ES-I3 (cell line): Measurements from ENCODE around the gene KCTD16.

Source experiments
- H3K36me3 ChIP-seq: 2 replicates; pipeline ENCODE4 v1.6.1; 2013; ENCODE audit warnings: mild to moderate bottlenecking, low read length, control low read depth, moderate library complexity; ENCODE audit not compliant: insufficient read depth
- H3K4me1 ChIP-seq: 2 replicates; pipeline ENCODE4 v1.6.1; 2013; ENCODE audit warnings: mild to moderate bottlenecking, control low read depth, low read length; ENCODE audit not compliant: insufficient read depth
- H3K9ac ChIP-seq: 2 replicates; pipeline ENCODE4 v1.6.1; 2013; ENCODE audit warnings: low read depth, mild to moderate bottlenecking, low read length, moderate library complexity
- H3K9me3 ChIP-seq: 2 replicates; pipeline ENCODE4 v1.6.1; 2013; ENCODE audit warnings: mild to moderate bottlenecking, low read length, moderate library complexity; ENCODE audit not compliant: control insufficient read depth, insufficient read depth

The KCTD16 gene

GRCh38 chr5:144307736-144308135 lies 137.1 kb downstream of the KCTD16 start:
- Histone ChIP-seq H3K9me3 (no peaks in the 10 kb centered on the region), H3K9ac (no peak overlapping the region), H3K4me1 (no peaks in the 10 kb centered on the region), H3K36me3 (no peaks in the 10 kb centered on the region)

- H3K9ac ChIP-seq: no peak overlapping the region
- no peaks in the 10 kb centered on the region for H3K36me3 ChIP-seq
- no peaks in the 10 kb centered on the region for H3K9me3 ChIP-seq
- H3K4me1 ChIP-seq: no peaks in the 10 kb centered on the region
These were observed 137.5 kb downstream of the KCTD16 start for GRCh38 chr5:144308174-144308573.

DNA sequence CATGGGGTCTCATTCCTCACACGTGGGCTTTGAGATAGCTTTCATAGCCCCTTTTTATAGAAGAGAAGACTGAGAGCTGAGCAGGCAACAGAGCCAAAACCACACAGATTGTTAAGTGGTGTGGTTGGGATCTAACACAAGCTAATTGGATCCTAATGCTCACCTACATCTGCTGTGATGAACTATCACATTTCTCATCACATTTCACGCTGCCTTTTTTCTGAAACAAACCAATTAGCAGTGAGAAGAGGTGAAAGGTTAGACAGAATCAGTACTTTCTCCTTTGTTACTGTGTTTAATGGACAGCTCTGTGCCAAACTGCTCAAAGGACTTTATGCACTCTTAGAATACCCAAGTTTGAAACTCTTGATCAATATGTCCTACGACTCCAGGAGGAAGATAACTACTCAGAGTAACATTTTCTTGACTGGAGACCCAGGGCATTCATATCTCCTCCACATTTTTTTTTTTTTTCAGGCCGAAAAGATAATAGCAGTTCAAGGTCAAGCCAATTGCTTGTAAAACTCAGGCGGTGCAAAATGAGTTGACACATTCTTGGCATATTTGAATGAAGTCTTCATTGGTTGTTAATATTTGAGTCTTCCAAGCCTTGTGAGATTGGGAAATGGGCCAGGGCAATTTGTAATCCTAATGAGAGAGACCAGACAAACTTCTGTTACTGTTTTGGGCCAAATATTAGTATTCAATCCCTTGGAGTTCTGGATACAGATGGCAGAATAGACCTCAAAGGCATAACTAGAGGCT lies 138.4 kb downstream of the KCTD16 start:
- no peak overlapping the region for H3K9ac ChIP-seq
- H3K36me3 ChIP-seq: no peaks in the 10 kb centered on the region
- H3K4me1 ChIP-seq: no peaks in the 10 kb centered on the region
- no peaks in the 10 kb centered on the region for H3K9me3 ChIP-seq

- Histone ChIP-seq H3K36me3 (no peaks in the 10 kb centered on the region), H3K9ac (no peak overlapping the region), H3K9me3 (no peaks in the 10 kb centered on the region), H3K4me1 (no peaks in the 10 kb centered on the region)
These were observed 139.9 kb downstream of the KCTD16 start for GRCh38 chr5:144310621-144311020.

- H3K36me3 ChIP-seq: no peaks in the 10 kb centered on the region
- no peaks in the 10 kb centered on the region for H3K9me3 ChIP-seq
- H3K4me1 ChIP-seq: peaks cover 7% of the 10 kb centered on the region; the same call in 1 of the 2 replicates
- H3K9ac ChIP-seq: no peak overlapping the region
These were observed 142.6 kb downstream of the KCTD16 start for GRCh38 chr5:144313147-144313726.

DNA sequence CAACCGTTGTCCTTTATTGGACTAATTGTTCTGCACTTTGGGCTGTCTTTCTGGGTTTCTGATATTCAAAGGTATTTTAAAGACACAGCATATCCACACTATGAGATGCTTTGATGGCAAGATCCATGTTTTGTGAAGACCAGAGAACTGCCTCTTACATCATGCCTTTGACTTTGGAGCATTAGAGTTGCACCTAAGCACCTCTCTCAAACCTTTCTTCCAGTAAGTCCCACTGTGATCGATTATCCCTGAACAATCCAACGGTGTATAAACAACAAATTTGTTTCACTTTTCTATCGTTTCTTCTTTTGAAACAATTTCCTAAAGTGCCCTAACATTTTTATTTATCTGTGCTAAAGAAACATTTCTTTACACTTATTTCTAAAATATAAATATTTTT lies 144.4 kb downstream of the KCTD16 start:
- no peaks in the 10 kb centered on the region for H3K9me3 ChIP-seq
- H3K36me3 ChIP-seq: no peaks in the 10 kb centered on the region
- H3K4me1 ChIP-seq: peaks cover 12% of the 10 kb centered on the region
- H3K9ac ChIP-seq: no peak overlapping the region

DNA sequence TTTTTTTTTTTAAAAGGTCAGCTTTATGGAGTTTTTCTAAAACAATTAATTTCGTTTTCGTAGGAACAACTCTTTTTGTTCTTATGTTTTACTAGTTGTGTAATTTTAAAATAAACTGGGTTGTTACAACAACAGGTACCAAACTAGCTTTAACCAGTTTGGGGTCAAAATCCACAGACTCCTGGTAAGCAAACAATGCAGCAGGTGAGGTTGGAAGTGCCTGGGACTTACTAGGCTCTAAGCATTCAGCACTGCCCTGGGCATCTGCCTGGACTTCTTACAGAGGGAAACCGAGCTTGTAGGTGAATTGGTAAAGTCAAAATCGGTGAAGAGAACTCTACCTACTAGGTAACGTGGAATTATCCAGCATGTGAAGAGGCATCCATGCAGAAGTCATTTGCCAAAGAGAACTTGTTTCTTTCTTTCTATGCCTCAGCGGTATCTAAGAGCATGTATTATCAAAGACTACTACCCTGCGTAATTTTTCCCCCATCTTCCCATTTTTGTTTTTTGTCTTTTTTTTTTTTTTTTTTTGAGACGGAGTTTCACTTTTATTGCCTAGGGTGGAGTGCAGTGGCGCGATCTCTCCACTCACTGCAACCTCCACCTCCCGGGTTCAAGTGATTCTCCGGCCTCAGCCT lies 145.4 kb downstream of the KCTD16 start:
- Histone ChIP-seq H3K4me1 (peaks cover 12% of the 10 kb centered on the region), H3K9ac (no peak overlapping the region)

DNA sequence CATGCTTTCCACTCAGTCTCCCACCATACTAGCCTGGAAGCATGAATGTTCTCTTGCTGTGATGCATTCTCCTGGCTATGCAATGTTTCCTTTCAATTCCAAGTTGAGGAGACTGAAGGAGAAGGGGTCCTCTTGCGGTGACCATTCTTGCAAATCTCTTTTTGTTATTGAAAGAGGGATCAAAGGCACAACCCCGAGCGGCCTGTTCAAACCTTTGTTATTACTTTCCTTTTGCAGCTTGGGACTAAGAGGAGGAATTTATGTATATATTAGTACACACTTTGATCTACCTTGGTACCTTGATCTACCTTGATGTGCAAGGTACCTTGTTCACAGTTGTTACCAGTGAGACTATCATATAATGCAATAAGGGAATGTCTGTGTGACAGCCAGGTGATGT lies 147.3 kb downstream of the KCTD16 start:
- H3K9ac ChIP-seq: no peak overlapping the region
- no peaks in the 10 kb centered on the region for H3K36me3 ChIP-seq
- no peaks in the 10 kb centered on the region for H3K9me3 ChIP-seq
- peaks cover 12% of the 10 kb centered on the region for H3K4me1 ChIP-seq

More for the DNA sequence above, 145.4 kb downstream of the KCTD16 start:
- no peaks in the 10 kb centered on the region for H3K9me3 ChIP-seq
- H3K36me3 ChIP-seq: no peaks in the 10 kb centered on the region

- no peaks in the 10 kb centered on the region for H3K9me3 ChIP-seq
- no peaks in the 10 kb centered on the region for H3K36me3 ChIP-seq
- H3K4me1 ChIP-seq: peaks cover 12% of the 10 kb centered on the region
- no peak overlapping the region for H3K9ac ChIP-seq
These were observed 147.8 kb downstream of the KCTD16 start for GRCh38 chr5:144318460-144318859.

DNA sequence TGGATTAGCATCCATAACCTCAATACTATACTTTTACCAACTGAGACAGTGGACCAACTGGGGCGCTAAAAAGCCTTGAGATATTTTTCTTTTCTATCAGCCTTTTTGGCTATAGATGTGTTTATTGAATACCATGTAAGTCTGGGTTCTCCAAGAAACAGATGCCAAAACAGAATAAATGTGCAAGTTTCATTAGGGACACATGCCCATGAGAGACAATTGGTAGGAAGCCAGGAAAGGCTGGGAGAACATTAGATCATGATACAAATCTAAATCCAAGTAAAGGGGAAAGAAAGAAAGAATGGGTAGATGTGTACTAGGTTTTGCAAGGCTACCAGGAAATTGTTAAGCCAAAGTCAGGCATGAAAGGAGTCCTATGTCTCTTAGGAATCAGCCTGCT lies 152.5 kb downstream of the KCTD16 start:
- H3K9me3 ChIP-seq: no peaks in the 10 kb centered on the region
- H3K9ac ChIP-seq: no peak overlapping the region
- H3K36me3 ChIP-seq: no peaks in the 10 kb centered on the region
- H3K4me1 ChIP-seq: peaks cover 5% of the 10 kb centered on the region; the same call in 1 of the 2 replicates

DNA sequence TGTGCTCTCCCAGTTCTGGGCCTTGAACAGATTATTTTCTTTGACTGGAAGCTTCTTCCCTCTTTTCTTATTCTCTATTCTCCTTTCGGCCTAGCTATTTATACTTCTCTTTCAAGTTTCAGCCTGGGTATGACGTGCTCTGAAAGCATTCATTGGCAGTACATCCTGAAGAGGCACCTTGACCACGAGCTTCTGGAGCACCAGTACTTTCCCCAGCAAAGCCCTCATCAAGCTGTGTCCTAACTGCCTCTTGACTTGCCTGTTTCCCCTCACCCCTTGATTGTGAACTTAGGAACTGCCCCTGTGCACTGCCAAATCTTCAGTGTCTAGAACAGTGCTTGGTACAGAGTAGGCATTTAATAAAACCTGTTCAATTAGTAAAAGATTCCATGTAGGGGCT lies 154.9 kb downstream of the KCTD16 start:
- no peaks in the 10 kb centered on the region for H3K36me3 ChIP-seq
- no peak overlapping the region for H3K9ac ChIP-seq
- H3K9me3 ChIP-seq: no peaks in the 10 kb centered on the region

DNA sequence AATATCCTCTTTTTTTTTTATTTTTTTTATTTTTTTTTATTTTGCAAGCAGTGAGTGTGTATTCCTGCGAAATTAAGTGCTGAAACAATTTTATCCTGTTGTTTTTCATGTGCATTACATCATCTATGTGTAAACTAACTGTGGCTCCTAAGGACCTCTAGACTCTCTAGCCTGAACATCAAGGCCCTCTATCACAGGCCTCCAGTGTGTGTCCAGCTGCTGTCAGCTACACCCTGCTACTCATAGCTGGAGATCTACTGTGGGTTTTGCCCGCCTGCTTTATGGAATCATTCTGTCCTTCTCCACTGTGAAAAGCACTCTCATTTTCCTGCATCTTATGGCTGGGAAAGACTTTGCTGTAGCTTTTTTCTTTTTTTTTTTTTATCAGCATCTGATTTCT lies 157.8 kb downstream of the KCTD16 start:
- Histone ChIP-seq H3K9ac (no peak overlapping the region), H3K36me3 (no peaks in the 10 kb centered on the region), H3K4me1 (no peaks in the 10 kb centered on the region), H3K9me3 (no peaks in the 10 kb centered on the region)

More for the DNA sequence above, 154.9 kb downstream of the KCTD16 start:
- no peaks in the 10 kb centered on the region for H3K4me1 ChIP-seq

DNA sequence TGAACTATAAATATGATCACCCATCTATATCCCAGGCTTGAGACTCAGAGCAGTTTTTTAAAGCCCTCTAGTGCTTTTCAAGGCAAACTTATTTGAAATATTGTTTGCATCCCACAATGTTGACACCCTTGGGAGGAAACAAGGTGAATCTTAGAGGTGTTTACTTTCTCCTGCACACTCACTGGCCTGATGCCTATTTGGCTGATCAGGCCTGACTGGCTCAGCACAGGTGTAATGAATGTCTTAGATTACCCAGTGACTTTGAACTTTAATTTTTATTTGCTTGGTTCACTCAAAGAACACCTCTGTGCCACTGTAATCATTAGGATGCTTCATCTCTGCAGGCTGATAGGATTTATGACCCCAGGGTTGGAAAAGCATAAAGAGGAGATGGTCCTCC lies 158.3 kb downstream of the KCTD16 start:
- H3K9ac ChIP-seq: no peak overlapping the region
- H3K4me1 ChIP-seq: no peaks in the 10 kb centered on the region
- no peaks in the 10 kb centered on the region for H3K9me3 ChIP-seq
- no peaks in the 10 kb centered on the region for H3K36me3 ChIP-seq

- Histone ChIP-seq H3K36me3 (no peaks in the 10 kb centered on the region), H3K4me1 (no peaks in the 10 kb centered on the region), H3K9me3 (no peaks in the 10 kb centered on the region), H3K9ac (no peak overlapping the region)
These were observed 159.0 kb downstream of the KCTD16 start for GRCh38 chr5:144329681-144330080.

- H3K9ac ChIP-seq: no peak overlapping the region
- no peaks in the 10 kb centered on the region for H3K36me3 ChIP-seq
- no peaks in the 10 kb centered on the region for H3K4me1 ChIP-seq
- no peaks in the 10 kb centered on the region for H3K9me3 ChIP-seq
These were observed 160.7 kb downstream of the KCTD16 start for GRCh38 chr5:144331361-144331760.
